K562 (cell line): ENCODE data around the gene HIRIP3. TPM values are rescaled to one million over a fixed set of nuclear protein-coding genes. Genes with fewer than 3 reads are reported as not detected.

Source experiments
- DMBX1 ChIP-seq: fragments of 250-450 bp; sonication (Bioruptor Pico); IDR thresholded peaks from 2 replicates; pipeline ENCODE4 v1.8.0; 2022; ENCODE audit warnings: inconsistent platforms, mild to moderate bottlenecking, moderate library complexity, borderline replicate concordance
- GTF2A2 ChIP-seq: IDR thresholded peaks from 2 replicates; pipeline ENCODE4 v1.6.1; 2016; ENCODE audit warnings: mild to moderate bottlenecking, missing genetic modification characterization, missing compliant biosample characterization
- HDAC2 ChIP-seq: fragments of 450-650 bp; IDR thresholded peaks from 2 replicates; pipeline ENCODE4 v1.6.1; 2016; ENCODE audit warnings: mild to moderate bottlenecking
- HNRNPK ChIP-seq: fragments of 200-400 bp; formaldehyde crosslinking; IDR thresholded peaks from one replicate; pipeline ENCODE4 v1.6.1; 2018; ENCODE audit warnings: mild to moderate bottlenecking, low read depth, low read length; ENCODE audit not compliant: poor library complexity, severe bottlenecking
- MAFG ChIP-seq: fragments of 450-650 bp; conservative IDR thresholded peaks from 2 replicates; pipeline ENCODE4 v1.6.1; 2016; ENCODE audit warnings: missing genetic modification characterization, missing compliant biosample characterization
- MECOM ChIP-seq: fragments of 250-450 bp; sonication (Bioruptor Pico); IDR thresholded peaks from 2 replicates; pipeline ENCODE4 v1.8.0; 2022; ENCODE audit warnings: inconsistent platforms
- MXI1 ChIP-seq: IDR thresholded peaks from 2 replicates; pipeline ENCODE4 v1.6.1; 2011; ENCODE audit warnings: low read depth, mild to moderate bottlenecking, improper control_type of control experiment, low read length
- NFIC ChIP-seq: fragments of 450-650 bp; IDR thresholded peaks from 2 replicates; pipeline ENCODE4 v1.6.1; 2017; ENCODE audit warnings: mild to moderate bottlenecking, inconsistent platforms
- PRPF4 ChIP-seq: fragments of 200-400 bp; formaldehyde crosslinking; IDR thresholded peaks from one replicate; pipeline ENCODE4 v1.6.1; 2017; ENCODE audit warnings: low read length, low read depth, mild to moderate bottlenecking; ENCODE audit not compliant: insufficient read depth, poor library complexity, severe bottlenecking
- RAD51 ChIP-seq: fragments of 450-650 bp; IDR thresholded peaks from 2 replicates; pipeline ENCODE4 v1.7.1; 2016; ENCODE audit warnings: low read depth, mild to moderate bottlenecking, borderline replicate concordance
- ZBTB1 ChIP-seq: sonication (generic); formaldehyde crosslinking; IDR thresholded peaks from 2 replicates; pipeline ENCODE4 v1.8.1; 2023; ENCODE audit warnings: missing genetic modification reagents, low read depth, mild to moderate bottlenecking, borderline replicate concordance
- ZBTB17 ChIP-seq: fragments of 450-650 bp; formaldehyde crosslinking; IDR thresholded peaks from 2 replicates; pipeline ENCODE4 v1.4.0; 2020; ENCODE audit warnings: mild to moderate bottlenecking
- ZC3H11A ChIP-seq: IDR thresholded peaks from 2 replicates; pipeline ENCODE4 v1.6.1; 2012; ENCODE audit warnings: low read depth, low read length, improper control_type of control experiment
- ZNF274 ChIP-seq: IDR thresholded peaks from 2 replicates; pipeline ENCODE4 v1.6.1; 2011; ENCODE audit warnings: low read depth, mild to moderate bottlenecking, low read length, moderate library complexity, borderline replicate concordance
- ZNF583 ChIP-seq: fragments of 250-450 bp; sonication (Bioruptor Pico); IDR thresholded peaks from 2 replicates; pipeline ENCODE4 v1.4.0; 2020
- polyA plus RNA-seq, 8 experiments: library from polyadenylated mRNA; depleted of rRNA in 4 of 8; stranded (reverse) in 5 of 8; unstranded in 3 of 8; fragments of >200 nt; fragmentation: Nextera tagmentation in 2 of 8; fragmentation: Illumina TruSeq in 1 of 8; extraction: Ambion mirVana in 2 of 8; extraction: Trizol in 1 of 8; gene quantifications; 2 replicates each; pipeline versions ENCODE4 v1.2.1 to v1.2.3, GENCODE V29; 2011 to 2014; ENCODE audit warnings: inconsistent platforms in 1 of 8, missing spikeins in 1 of 8
- total RNA-seq, 7 experiments: library from RNA; depleted of rRNA in 6 of 7; stranded (reverse); fragments of >200 nt in 6 of 7; fragmentation: Illumina TruSeq in 2 of 7; extraction: Trizol in 2 of 7; gene quantifications; 2 replicates each; pipeline versions ENCODE4 v1.2.1 to v1.2.3, GENCODE V29; 2011 to 2021; ENCODE audit warnings: low replicate concordance in 1 of 7
- TF ChIP-seq, protein P1 (sequence below): fragments of 250-450 bp; sonication (Bioruptor Pico); IDR thresholded peaks from 2 replicates; pipeline ENCODE4 v1.5.0; 2021
- TF ChIP-seq, protein P2 (sequence below), 2 experiments: fragments of 450-650 bp; IDR thresholded peaks; 2 replicates each; pipeline ENCODE4 v1.6.1; 2016
- TF ChIP-seq, protein P3 (sequence below), 3 experiments: fragments of 200-800 bp in 1 of 3; sonication (Bioruptor generic) in 1 of 3; sonication (generic) in 1 of 3; formaldehyde crosslinking in 1 of 3; IDR thresholded peaks; 2 replicates each; pipeline versions ENCODE4 v1.6.1 to v1.8.0; 2016 to 2022; ENCODE audit warnings: mild to moderate bottlenecking in 2 of 3, missing compliant biosample characterization in 2 of 3, missing genetic modification characterization in 2 of 3, missing genetic modification reagents in 1 of 3
- TF ChIP-seq, protein P4 (sequence below): fragments of 450-650 bp; formaldehyde crosslinking; IDR thresholded peaks from 2 replicates; pipeline ENCODE4 v1.4.0; 2022; ENCODE audit warnings: missing genetic modification characterization

The HIRIP3 gene
- total and polyA plus RNA-seq, 9 of the 15 experiments (the other 6 are each of a cell fraction or from before 2014, with no cell fraction given): 3.3 to 38.2 (median 18.2) TPM

DNA sequence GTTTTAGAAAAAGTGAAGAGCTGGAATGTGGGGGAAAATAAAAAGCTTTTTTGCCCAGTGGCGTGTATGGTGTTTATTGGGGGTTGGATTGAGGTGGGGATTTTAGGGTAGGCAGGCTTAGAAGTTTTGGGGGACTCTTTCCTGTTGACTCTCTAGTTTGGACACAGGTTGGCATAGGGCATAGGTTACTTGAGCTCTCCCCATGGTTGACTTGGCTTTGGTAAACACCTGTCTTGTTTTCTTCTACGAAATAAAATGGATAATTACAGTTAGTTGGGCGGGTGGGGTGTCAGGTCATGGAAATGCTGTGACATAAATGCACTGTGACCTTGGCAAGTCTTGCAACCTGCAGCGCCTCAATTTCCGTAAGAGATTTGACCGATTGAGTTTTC, 22.4 kb downstream of the HIRIP3 start (continued):
- TF ChIP-seq DMBX1 (CRISPR knock-in tag) (peak; percentile 76; the same call in 1 of the 2 replicates), MECOM (0 out of 2 replicates have a peak, but pooled peaks have one; percentile 23), HNRNPK (no peak), ZNF583 (0 out of 2 replicates have a peak, but pooled peaks have one; percentile 64), ZNF274 (no peak), ZC3H11A (no peak), HDAC2 (peak; percentile 20; the same call in 1 of the 2 replicates), PRPF4 (no peak), ZBTB1 (no peak), NFIC (no peak), MXI1 (no peak), GTF2A2 (tag) (no peak), ZBTB17 (CRISPR knock-in tag) (peak; percentile 58; the same call in 1 of the 2 replicates), RAD51 (no peak), MAFG (tag) (no peak)
- TF ChIP-seq, protein P1, sequence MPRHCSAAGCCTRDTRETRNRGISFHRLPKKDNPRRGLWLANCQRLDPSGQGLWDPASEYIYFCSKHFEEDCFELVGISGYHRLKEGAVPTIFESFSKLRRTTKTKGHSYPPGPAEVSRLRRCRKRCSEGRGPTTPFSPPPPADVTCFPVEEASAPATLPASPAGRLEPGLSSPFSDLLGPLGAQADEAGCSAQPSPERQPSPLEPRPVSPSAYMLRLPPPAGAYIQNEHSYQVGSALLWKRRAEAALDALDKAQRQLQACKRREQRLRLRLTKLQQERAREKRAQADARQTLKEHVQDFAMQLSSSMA (CRISPR knock-in tag): no peak
- TF ChIP-seq, protein P2, sequence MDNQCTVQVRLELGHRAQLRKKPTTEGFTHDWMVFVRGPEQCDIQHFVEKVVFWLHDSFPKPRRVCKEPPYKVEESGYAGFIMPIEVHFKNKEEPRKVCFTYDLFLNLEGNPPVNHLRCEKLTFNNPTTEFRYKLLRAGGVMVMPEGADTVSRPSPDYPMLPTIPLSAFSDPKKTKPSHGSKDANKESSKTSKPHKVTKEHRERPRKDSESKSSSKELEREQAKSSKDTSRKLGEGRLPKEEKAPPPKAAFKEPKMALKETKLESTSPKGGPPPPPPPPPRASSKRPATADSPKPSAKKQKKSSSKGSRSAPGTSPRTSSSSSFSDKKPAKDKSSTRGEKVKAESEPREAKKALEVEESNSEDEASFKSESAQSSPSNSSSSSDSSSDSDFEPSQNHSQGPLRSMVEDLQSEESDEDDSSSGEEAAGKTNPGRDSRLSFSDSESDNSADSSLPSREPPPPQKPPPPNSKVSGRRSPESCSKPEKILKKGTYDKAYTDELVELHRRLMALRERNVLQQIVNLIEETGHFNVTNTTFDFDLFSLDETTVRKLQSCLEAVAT (IDR thresholded peaks at IDR 0.05): 0 out of 4 replicates have a peak, but pooled peaks of 1 of the 2 experiments have one; percentile 48
- TF ChIP-seq, protein P3, sequence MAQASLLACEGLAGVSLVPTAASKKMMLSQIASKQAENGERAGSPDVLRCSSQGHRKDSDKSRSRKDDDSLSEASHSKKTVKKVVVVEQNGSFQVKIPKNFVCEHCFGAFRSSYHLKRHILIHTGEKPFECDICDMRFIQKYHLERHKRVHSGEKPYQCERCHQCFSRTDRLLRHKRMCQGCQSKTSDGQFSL (CRISPR knock-in tag; IDR thresholded peaks at IDR 0.05): no peak
- TF ChIP-seq, protein P3 (tag; IDR thresholded peaks at IDR 0.05): no peak
- TF ChIP-seq, protein P4, sequence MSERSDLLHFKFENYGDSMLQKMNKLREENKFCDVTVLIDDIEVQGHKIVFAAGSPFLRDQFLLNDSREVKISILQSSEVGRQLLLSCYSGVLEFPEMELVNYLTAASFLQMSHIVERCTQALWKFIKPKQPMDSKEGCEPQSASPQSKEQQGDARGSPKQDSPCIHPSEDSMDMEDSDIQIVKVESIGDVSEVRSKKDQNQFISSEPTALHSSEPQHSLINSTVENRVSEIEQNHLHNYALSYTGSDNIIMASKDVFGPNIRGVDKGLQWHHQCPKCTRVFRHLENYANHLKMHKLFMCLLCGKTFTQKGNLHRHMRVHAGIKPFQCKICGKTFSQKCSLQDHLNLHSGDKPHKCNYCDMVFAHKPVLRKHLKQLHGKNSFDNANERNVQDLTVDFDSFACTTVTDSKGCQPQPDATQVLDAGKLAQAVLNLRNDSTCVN: no peak
